Astrocyte of the spinal cord (primary cell): ENCODE measurements around the gene OR6K3.

Experiments
- DNase-seq: peaks from one replicate; pipeline ENCODE4 v3.0.0; 2011; ENCODE audit warnings: low read depth, low spot score
- H3K4me3 ChIP-seq: 2 replicates; pipeline ENCODE4 v1.5.1; 2011; ENCODE audit warnings: low read depth, mild to moderate bottlenecking, low read length, moderate library complexity
- CTCF ChIP-seq: IDR thresholded peaks from 2 replicates; pipeline ENCODE4 v1.5.1; 2012; ENCODE audit warnings: low read depth, mild to moderate bottlenecking, low read length, inconsistent platforms
- in situ Hi-C: cut with HindIII; loops from 2 replicates; pipeline ENCODE4 v1.10.0; 2017; ENCODE audit warnings: low sequenced_read_pairs

The OR6K3 gene

GRCh38 chr1:158720620-158721019 lies at the start of gene OR6K3:
Gene OR6K3, minus strand, starts transcription at chr1:158720720. Its CDS starts 2,605 bp downstream, at chr1:158718115.
- H3K4me3 ChIP-seq: no peak within 1 kb of the TSS
- DNase-seq: no peak
- in situ Hi-C loops: no loop called here
- TF ChIP-seq CTCF: no peak

- no peak for TF ChIP-seq CTCF
- in situ Hi-C loops: no loop called here
- H3K4me3 ChIP-seq: no peak within 1 kb of the TSS
- no peak for DNase-seq
Measured at GRCh38 chr1:158754420-158754819, 33.9 kb upstream of the OR6K3 start, which contains the start of gene OR6K6. Gene OR6K6, plus strand, starts transcription at chr1:158754720. Its CDS starts 168 bp downstream, at chr1:158754888.

- no peak overlapping the region for H3K4me3 ChIP-seq
- in situ Hi-C loops: no loop called here
- no peak for DNase-seq
- no peak for TF ChIP-seq CTCF
Measured at GRCh38 chr1:158752155-158752712, 31.7 kb upstream of the OR6K3 start.

- TF ChIP-seq CTCF: no peak
- DNase-seq: no peak
- in situ Hi-C loops: no loop called here
- no peak overlapping the region for H3K4me3 ChIP-seq
Measured at GRCh38 chr1:158735848-158736247, 15.3 kb upstream of the OR6K3 start.

- in situ Hi-C loops: no loop called here
Measured at GRCh38 chr1:158732524-158732923, 12.0 kb upstream of the OR6K3 start.

GRCh38 chr1:158731707-158732106 lies 11.2 kb upstream of the OR6K3 start:
- no peak for DNase-seq
- no peak overlapping the region for H3K4me3 ChIP-seq
- no peak for TF ChIP-seq CTCF
- in situ Hi-C loops: no loop called here

More at GRCh38 chr1:158732524-158732923, 12.0 kb upstream of the OR6K3 start:
- DNase-seq: no peak
- no peak overlapping the region for H3K4me3 ChIP-seq
- no peak for TF ChIP-seq CTCF
